ENCODE data around the gene WDR89. TPM values are rescaled to one million over a fixed set of nuclear protein-coding genes. Genes with fewer than 3 reads are reported as not detected.

WDR89 gene
- total RNA-seq, 5 donors from 2014 or later (not counting 1 experiment from before 2014, with no cell fraction given) = 12.1 to 31.3 (median 25.7) TPM

Other genes with a start within 250 kb of the WDR89 start
- 10 to 100 TPM; 35.5 to 45.1 (median 40.6) TPM for gene PPP2R5E, start 98.5 kb downstream of the WDR89 start, total RNA-seq
- gene SGPP1, start 86.2 kb upstream of the WDR89 start, total RNA-seq = 10 to 100 TPM; 11.4 to 15.1 (median 13.5) TPM
- gene SYNE2, start 211.1 kb upstream of the WDR89 start, total RNA-seq = 100 to 1,000 TPM; 150 to 321 (median 229) TPM